NAMALWA (cell line): ENCODE measurements around the gene NKX3-2.

Source experiments
- DNase-seq: peaks from one replicate; pipeline ENCODE4 v3.0.0-alpha.2; 2015; ENCODE audit warnings: low spot score

The NKX3-2 gene

GRCh38 chr4:13545394-13545808, 1.1 kb upstream of the NKX3-2 start:
- no peak for DNase-seq

- DNase-seq: peak; percentile 38
Measured at GRCh38 chr4:13544606-13545393, 492 bp upstream of the NKX3-2 start.

- no peak for DNase-seq
Measured at GRCh38 chr4:13543032-13543838, 1.1 kb downstream of the NKX3-2 start.

GRCh38 chr4:13542577-13543031, 1.7 kb downstream of the NKX3-2 start:
- no peak for DNase-seq

- no peak for DNase-seq
Measured at GRCh38 chr4:13541720-13542576, 2.4 kb downstream of the NKX3-2 start.

- no peak for DNase-seq
Measured at GRCh38 chr4:13541176-13541604, 3.1 kb downstream of the NKX3-2 start.

GRCh38 chr4:13540446-13541175, 3.7 kb downstream of the NKX3-2 start:
- no peak for DNase-seq

- DNase-seq: no peak
Measured at GRCh38 chr4:13539619-13540445, 4.5 kb downstream of the NKX3-2 start.

- no peak for DNase-seq
Measured at GRCh38 chr4:13539047-13539618, 5.2 kb downstream of the NKX3-2 start.

- DNase-seq: no peak
Measured at GRCh38 chr4:13538427-13538973, 5.8 kb downstream of the NKX3-2 start.

- no peak for DNase-seq
Measured at GRCh38 chr4:13537832-13538177, 6.5 kb downstream of the NKX3-2 start.

GRCh38 chr4:13537011-13537831, 7.1 kb downstream of the NKX3-2 start:
- no peak for DNase-seq

GRCh38 chr4:13536607-13537006, 7.7 kb downstream of the NKX3-2 start:
- DNase-seq: no peak

- no peak for DNase-seq
Measured at GRCh38 chr4:13535708-13536361, 8.5 kb downstream of the NKX3-2 start.

GRCh38 chr4:13535118-13535517, 9.2 kb downstream of the NKX3-2 start:
- DNase-seq: no peak

GRCh38 chr4:13534344-13535063, 9.8 kb downstream of the NKX3-2 start:
- DNase-seq: no peak

- DNase-seq: no peak
Measured at GRCh38 chr4:13533670-13534343, 10.5 kb downstream of the NKX3-2 start.
